ENCODE measurements around the gene TREH.
"Not testable (repeated sequence)": the region's sequence is repeated elsewhere in the genome, so short reads cannot be mapped to it uniquely, and the experiment has no call there.

The TREH gene

DNA sequence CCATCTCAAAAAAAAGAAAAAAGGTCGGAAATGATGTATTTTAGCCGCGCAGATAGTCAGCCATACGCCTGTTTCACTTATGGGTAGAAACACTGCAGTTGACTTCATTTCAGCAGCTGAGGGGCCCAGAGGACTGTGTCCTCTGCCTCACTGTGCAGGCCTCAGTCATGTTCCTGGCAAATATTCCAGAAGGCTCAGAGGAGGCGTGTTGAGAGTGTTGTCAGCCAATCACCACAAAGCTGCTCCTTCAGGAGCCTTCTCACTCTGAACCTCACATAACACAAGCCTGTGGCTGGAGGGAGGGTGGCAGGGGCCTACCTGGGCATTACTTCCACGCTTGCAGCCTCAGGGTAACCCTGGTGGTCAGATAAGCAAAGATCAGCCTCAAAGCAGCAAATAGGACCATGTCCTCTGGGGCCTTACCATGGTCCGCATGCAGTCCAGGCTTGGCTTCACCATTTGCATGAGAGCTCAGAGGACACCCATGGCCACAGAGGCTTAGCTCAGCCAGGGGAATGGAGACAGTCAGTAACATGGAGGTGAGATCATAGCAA lies 17.3 kb upstream of the TREH start:
- DNase-seq (ENCODE audit: low read depth) = no peak

DNA sequence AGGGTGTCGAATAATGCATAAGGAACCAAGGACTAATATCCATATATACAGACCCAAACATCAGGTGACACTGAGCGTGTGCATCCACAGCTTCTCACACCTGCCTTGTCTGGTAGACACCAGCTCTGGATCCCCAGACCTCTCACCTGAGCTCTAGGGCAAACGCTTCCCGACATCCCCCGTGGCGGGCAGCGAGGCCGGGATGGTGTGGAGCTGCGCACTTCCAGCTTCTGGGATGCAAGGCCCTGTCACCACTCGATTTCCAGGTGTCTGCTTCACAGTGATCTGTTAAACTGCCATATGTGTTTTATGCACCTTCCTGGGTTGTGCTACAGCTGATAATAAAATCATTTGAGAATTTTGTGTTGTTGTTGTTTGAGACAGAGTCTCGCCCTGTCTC lies 15.3 kb upstream of the TREH start:
- DNase-seq (ENCODE audit: low read depth) = no peak

DNA sequence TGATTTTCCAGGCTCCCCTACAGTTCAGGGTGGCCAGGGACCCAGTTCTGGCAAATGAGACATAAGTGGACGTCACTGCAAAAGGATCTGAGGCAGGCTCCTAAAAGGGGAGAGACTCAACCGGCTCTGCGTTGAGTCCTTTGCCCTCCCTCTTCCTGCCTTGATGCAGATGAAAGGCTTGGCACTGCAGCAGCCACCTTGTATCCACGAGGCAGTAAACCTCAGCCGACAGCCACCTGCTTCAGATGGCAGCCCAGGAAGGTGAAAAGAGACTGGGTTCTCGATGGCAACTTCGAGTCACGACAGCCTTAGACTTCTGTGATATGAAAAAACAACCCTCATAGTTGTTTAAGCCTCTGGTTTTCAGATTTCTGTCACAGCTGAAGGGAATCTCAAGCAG lies 14.7 kb upstream of the TREH start:
- no peak for DNase-seq (ENCODE audit: low read depth)

DNA sequence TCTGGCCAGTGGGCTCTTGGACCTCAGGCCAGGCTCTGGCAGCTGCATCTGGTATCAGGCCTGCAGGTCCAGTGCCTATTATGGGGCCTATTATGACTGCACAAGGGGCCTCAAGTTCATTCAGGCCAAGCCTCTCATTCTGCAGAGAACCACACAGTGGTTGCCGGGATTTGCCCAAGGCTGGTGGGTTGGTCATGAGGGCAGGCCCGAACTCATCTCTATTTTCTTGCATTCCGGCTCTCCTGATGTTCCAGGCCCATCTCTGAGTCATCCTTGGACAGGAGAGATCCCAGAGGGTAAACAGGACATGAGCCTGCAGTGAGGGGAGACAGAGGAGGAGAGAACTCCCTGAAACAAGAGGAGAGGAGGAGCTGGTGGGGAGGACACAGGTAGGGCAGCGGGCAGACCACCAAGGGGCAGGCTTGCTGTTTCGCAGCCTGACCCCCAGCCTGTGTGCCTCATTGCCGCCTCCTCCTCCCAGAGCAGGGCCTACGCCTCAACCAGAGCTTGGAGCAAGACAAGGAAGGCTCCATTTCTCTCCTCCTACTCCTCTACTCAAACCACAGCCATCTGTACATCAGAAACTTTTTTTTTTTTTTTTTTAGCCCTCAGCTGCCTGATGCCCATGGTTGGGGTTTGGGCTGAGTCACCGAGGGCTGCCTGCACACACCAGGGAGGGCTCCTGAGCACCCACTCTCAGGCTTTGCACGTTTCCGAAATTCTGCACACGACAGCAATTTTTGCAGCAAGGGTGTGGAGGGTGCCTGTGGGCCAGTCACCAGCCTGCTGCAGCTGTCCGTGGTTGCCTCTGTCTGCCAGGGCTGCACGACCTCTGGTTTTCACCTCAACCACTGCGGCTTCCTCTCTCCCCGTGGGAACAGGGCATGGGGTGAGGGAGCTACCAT lies 12.7 kb upstream of the TREH start:
- peak; percentile 56 for DNase-seq (ENCODE audit: low read depth)

DNA sequence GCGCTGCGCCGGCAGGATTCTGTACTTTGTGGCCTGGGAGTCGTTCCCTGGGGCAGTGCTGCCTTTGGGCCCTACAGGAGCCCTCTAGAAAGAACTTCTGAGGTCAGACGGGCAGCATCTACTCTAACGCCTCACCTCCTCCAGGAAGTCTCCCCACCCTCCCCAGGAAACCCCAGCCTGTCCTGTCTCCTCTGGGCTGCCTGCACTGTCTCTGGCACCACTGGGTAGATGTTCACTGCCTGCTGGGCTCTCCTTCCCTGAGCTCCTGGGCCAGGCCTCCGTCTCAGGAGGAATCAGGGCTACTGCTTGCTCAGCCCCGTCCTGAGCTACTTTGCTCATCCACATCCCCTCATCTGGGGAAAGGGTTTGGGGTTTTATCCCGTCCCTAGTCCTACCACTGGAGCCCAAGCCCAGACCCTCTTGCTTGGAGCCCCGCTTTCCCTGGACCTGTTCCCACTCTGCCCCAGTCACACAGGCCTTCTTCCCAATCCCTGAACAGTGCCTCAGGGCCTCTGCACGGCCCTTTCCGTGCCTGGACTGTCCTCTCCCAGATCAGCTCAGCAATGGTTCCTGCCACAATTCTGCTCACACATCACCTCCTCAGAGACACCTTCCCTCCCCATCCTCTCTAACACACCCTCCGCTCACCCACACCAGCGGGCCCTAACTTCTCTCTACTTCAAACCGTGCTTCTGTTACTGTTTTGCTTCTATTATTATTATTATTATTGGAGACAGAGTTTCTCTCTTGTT lies 11.3 kb upstream of the TREH start:
- DNase-seq (ENCODE audit: low read depth) = no peak

DNA sequence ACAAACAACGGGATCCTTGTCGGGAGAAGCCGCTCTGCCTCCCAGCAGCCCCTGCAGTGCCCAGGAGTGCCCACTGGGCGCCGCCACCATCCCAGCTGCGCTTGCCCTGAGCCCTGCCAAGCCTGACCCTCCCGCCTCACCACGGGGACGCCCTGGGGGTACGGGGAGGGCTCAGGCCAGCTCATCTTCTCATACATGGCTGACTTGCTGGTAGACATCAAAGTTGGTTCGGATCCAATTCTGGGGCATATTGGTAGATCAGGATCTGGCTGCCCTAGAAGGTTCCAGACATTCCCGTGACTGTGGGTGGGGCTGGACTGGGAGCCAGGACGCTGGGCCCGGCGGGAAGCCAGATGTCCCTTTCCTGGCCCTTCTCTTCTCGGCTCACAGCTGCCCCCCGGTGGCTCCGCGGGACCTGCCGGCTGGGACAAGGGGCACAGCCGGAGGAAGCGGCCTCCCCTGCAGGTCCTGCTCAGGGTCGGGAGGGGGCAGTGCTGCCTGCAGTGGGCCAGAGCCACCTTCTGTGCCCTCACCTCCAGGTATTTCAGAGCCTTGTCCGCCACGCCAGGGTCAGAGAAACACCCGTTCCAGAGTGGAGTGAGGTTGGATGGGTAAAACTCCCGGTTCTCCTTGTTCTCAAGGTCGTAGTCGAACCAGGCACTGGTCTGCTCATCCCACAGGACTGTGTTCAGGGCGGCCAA lies 10.6 kb upstream of the TREH start:
- DNase-seq (ENCODE audit: low read depth) = peak; percentile 81

DNA sequence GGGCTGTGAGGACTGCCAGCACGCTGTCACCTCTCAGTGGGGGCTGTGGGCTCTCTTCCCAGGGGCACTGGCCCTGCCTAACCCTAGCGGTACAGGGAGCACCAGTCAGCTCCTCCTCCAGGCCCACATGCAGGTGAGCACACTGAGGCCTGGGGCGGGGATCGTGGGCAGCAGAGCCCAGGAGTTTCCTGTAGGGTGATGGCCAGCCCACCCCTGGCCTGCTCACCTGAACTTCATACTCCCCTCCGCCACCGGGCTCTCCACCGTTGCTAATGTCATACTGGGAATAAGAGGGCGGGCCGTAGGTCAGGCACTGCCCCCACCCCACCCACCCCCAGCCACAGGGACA lies 10.0 kb upstream of the TREH start:
- DNase-seq (ENCODE audit: low read depth) = no peak

DNA sequence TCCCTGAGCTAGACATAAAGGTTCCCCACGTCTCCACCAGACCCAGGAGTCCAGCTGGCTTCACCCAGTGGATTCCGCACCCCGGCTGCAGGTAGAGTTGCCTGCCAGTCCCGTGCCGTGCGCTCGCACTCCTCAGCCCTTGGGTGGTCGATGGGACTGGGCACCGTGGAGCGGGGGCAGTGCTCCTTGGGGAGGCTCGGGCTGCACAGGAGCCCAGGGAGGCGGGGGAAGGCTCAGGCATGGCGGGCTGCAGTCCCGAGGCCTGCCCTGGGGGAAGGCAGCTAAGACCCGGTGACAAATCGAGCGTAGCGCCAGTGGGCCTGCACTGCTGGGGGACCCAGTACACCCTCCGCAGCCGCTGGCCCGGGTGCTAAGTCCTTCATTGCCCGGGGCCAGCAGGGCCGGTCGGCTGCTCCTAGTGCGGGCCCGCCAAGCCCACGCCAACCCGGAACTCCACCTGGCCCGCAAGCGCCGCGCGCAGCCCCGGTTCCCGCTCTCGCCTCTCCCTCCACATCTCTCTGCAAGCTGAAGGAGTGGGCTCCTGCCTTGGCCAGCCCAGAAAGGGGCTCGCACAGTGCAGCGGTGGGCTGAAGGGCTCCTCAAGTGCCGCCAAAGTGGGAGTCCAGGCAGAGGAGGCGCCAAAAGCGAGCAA lies 9.5 kb upstream of the TREH start:
- no peak for DNase-seq (ENCODE audit: low read depth)

DNA sequence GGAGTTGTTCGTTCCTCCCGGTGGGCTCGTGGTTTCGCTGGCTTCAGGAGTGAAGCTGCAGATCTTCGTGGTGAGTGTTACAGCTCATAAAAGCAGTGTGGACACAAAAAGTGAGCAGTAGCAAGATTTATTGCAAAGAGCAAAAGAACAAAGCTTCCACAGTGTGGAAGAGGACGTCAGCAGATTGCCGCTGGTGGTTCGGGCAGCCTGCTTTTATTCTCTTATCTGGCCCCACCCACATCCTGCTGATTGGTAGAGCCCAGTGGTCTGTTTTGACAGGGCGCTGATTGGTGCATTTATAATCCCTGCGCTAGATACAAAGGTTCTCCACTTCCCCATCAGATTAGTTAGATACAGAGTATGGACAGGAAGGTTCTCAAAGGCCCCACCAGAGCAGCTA lies 8.9 kb upstream of the TREH start:
- DNase-seq (ENCODE audit: low read depth) = not testable (repeated sequence)

DNA sequence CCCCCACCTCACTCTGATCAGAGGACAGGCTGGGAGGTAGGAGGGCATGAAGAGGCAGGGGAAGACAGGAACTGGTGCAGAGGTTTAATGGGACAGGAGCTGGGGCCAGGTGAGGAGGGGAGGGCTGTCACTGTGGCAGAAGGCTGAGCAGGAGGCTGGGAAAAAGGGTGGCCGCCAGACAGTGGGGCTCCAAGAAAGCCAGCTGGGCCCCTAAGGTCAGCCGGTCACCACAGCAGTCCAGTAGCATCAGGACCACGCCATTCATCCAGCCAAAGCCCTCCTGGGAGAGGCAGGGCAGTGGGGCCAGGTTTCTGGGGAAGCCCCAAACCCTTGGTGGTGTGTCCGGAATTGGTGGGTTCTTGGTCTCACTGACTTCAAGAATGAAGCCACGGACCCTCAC lies 8.5 kb upstream of the TREH start:
- no peak for DNase-seq (ENCODE audit: low read depth)

DNA sequence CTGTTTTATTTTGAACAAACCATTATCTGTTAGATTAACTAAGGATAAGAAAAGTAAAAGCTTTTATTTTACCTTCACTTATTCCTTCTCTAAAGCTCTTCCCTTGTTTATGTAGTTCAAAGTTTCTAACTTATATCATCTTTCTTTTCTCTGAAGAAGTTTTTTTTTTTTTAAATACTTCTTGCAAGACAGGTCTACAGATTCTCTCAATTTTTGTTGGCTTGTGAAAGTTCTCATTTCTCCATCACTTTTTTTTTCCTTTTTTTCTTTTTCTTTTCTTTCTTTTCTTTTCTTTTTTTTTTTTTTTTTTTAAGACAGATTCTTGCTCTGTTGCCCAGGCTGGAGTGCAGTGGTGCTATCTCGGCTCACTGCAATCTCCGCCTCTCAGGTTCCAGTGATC lies 4.7 kb upstream of the TREH start:
- no peak for DNase-seq (ENCODE audit: low read depth)

DNA sequence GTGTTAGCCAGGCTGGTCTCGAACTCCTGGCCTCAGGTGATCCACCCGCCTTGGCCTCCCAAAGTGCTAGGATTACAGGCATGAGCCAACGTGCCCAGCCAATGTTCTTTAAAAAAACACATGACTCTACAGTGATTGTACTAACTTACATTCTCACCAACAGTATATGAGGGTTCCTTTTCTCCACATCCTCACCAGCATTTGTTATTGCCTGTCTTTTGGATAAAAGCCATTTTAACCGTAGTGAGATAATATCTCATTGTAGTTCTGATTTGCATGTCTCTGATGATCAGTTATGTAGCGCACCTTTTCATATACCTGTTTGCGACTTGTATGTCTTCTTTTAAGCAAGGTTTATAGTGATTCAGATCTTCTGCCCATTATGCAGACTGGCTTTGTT lies 3.5 kb upstream of the TREH start:
- not testable (repeated sequence) for DNase-seq (ENCODE audit: low read depth)

DNA sequence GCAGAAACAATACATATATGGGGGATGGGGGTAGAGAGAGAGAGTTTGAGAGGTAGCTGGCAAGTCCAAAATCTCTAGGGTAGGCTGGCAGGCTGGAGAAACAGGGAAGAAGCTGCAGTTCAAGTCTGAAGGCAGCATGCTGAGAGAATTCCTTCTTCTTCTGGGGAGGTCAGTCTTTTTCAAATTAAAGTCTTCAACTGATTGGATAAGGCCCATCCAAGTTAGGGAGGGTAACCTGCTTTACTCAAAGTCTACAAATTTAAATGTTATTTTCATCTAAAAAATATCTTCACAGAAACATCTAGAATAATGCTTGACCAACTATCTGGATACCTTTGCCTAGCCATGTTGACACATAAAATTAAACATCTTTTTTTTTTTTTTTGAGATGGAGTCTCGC lies 2.9 kb upstream of the TREH start:
- DNase-seq (ENCODE audit: low read depth) = no peak

DNA sequence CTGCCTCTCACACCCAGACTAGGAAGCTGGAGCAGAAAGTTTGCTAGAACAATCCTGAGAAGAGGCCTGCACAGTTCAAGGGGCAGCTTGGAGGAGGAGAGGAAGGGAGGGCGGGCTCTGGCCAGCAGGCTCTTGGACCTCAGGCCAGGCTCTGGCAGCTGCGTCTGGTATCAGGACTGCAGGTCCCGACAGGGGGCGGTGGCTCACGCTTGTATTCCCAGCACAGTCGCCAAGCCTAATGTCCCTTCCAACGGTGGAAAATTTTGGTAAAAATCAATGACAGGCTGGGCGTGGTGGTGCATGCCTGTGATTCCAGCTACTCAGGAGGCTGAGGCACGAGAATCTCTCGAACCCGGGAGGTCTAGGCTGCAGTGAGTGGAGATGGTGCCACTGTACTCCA lies 542 bp downstream of the TREH start:
- not testable (repeated sequence) for DNase-seq (ENCODE audit: low read depth)

DNA sequence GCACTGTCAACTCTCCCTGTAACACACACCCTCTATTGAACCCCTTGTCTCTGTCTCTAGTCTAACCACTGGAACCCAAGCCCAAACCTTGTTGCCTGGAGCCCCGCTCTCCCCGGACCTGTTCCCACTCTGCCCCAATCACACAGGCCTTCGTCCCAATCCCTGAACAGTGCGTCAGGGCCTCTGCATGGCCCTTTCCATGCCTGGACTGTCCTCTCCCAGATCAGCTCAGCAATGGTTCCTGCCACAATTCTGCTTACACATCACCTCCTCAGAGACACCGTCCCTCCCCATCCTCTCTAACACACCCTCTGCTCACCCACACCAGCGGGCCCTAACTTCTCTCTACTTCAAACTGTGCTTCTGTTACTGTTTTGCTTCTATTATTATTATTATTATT lies 1.5 kb downstream of the TREH start:
- DNase-seq (ENCODE audit: low read depth) = no peak

DNA sequence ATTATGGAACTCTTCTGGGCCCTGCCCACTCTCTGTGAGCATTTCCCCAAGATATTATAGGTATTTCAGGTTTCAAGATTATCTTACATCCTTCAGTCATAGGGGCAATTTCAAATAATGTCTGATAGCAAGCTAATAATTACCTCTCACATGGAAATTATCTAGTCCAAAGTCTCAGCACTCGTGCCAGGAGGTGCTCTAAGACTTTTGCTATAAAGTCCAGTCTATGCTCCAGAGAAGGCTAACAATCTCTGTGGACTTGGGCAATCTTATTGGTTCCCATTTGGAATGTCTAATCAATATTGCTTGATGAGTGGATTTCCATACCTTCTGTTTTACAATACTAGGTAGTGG lies 5.4 kb downstream of the TREH start:
- no peak for DNase-seq (ENCODE audit: low read depth)

DNA sequence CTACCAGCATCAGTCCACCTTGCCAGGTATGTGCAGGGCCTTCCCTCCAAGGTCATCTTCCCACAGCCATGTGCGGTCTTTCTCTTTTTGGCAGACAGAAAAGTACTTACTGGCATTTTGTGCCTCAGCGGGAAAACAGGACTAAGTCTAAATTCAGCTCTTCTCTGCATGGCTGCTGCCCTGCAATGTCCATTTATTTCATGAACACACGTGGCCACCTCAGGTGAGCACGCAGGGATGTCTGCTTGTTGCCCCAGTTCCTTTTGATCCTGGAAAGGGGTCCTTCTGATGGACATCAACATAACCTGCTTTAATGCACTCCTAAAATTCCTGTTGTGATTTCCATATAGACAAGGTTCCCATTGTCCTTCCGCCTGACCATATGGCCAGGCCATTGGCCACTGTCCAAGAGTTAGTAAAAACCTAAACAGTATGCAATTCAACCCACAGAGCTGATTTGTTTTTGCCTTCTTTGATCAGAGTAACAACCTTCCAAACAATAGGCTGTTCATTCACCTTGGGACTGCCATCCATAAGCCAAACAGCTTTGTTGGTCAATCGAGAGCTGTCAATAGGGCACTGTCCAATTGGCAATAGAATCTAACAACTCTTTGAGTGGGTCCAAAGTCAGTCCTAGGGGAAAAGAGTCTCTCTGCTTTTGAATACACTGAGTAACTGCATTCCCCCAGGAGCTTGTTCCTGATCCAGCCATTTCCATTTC lies 5.9 kb downstream of the TREH start:
- no peak for DNase-seq (ENCODE audit: low read depth)

DNA sequence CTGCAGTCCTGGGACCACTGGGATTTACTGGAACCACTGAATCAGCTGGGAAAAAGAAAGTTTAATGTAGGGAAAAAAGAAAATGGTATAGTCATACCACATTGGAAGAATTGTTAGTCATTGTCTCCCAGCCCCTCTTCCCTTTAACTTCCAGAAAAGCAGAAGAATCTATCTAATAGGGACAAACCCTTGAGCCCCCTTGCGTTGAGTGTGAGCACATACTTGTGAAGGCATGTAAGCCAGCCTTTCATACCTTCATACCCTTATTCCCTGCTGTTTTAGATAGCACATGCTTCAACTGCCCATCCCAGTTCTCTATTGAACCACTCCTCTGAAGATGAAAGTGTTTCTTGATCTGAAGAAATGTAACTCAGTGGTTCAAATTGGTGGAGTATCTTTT lies 6.6 kb downstream of the TREH start:
- no peak for DNase-seq (ENCODE audit: low read depth)

DNA sequence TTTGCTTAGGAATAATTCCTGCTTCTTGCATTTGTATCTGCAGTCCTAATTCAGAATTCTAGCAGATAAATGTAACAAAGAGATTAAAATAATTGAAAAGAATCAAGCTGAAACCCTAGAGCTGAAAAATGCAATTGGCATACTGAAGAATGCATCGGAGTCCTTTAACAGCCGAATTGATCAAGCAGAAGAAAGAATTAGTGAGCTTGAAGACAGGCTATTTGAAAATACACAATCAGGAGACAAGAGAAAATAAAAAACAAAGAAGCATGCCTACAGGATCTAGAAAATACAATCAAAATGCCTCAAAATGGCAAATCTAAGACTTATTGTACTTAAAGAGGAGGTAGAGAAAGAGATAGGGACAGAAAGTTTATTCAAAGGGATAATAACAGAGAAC lies 8.2 kb downstream of the TREH start:
- DNase-seq (ENCODE audit: low read depth) = no peak

DNA sequence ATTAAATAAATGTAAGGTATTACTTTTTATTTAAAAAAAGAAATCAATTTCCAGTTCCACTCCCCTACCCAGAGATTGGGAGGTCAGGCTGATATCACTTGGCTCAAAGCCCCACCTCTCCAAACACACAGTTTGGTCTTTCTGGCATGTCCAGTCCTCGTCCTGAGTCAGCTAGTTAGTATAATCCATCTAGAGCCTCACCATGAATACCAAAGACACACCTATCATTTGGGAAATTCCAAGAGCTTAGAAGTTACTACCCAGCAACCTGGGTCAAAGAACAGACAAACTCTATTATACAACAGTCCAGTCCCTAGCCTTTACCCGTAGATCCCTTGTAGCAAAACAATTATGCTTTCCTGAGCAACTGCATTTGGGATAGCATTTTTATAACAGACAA lies 9.4 kb downstream of the TREH start:
- no peak for DNase-seq (ENCODE audit: low read depth)

DNA sequence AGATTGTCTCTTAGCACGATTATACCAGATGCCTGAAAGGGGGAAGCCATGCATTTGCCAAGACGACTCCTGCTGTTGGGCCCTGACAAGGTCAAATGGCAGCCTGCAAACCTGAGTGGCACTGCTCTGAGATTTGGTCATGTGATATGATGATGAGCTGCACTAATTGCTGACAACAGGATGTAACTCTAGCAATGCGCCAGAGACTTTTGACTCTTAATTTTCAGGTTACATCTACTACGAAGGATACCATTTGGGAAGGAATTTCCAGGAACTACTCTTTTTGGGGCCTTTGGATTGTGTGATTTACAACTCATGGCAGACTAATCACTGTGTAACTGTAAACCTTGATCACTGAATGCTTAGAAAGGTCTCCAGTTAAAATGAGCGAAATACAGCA lies 13.1 kb downstream of the TREH start:
- DNase-seq (ENCODE audit: low read depth) = no peak

DNA sequence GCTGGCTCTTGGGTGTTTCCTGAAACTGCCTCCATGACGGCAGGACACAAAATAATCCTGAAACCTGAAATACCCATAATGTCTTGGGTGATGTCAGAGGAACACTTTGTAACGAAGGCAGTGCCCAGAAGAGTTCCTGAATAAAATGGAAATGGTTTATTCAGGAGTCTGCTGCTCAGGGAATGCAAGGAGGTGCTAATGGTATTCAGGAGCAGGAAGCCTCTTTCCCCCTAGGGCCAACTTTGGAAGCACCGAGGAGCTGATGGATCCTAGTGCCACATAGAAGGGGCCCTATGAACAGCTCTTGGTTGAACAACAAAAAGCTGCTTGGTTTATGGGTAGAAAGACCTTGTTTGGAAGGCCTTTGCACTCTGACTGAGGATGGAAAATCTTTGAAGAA lies 15.5 kb downstream of the TREH start:
- DNase-seq (ENCODE audit: low read depth) = no peak
